HepG2 (cell line): ENCODE measurements around the gene SMURF2.

ENCODE experiments used
- SRSF1 ChIP-seq: fragments of 200-400 bp; formaldehyde crosslinking; optimal IDR thresholded peaks from 2 replicates; pipeline ENCODE3; 2017; ENCODE audit warnings: mild to moderate bottlenecking, low read depth, low read length, moderate library complexity
- ZNF280B ChIP-seq: sonication (generic); formaldehyde crosslinking; IDR thresholded peaks from 2 replicates; pipeline ENCODE4 v1.5.0; 2020; ENCODE audit warnings: missing genetic modification reagents, mild to moderate bottlenecking, borderline replicate concordance
- ZNF292 ChIP-seq: sonication (generic); formaldehyde crosslinking; IDR thresholded peaks from 2 replicates; pipeline ENCODE4 v1.8.1; 2022; ENCODE audit warnings: mild to moderate bottlenecking, low read depth, missing genetic modification reagents, borderline replicate concordance
- TF ChIP-seq, protein P1 (sequence below): sonication (generic); formaldehyde crosslinking; IDR thresholded peaks from 2 replicates; pipeline ENCODE4 v1.4.0; 2020; ENCODE audit warnings: missing genetic modification reagents

GRCh38 chr17:64651889-64652288, 10.2 kb downstream of the SMURF2 start:
- no peak for TF ChIP-seq SRSF1
- no peak for TF ChIP-seq ZNF280B
- TF ChIP-seq, protein P1, sequence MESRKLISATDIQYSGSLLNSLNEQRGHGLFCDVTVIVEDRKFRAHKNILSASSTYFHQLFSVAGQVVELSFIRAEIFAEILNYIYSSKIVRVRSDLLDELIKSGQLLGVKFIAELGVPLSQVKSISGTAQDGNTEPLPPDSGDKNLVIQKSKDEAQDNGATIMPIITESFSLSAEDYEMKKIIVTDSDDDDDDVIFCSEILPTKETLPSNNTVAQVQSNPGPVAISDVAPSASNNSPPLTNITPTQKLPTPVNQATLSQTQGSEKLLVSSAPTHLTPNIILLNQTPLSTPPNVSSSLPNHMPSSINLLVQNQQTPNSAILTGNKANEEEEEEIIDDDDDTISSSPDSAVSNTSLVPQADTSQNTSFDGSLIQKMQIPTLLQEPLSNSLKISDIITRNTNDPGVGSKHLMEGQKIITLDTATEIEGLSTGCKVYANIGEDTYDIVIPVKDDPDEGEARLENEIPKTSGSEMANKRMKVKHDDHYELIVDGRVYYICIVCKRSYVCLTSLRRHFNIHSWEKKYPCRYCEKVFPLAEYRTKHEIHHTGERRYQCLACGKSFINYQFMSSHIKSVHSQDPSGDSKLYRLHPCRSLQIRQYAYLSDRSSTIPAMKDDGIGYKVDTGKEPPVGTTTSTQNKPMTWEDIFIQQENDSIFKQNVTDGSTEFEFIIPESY (CRISPR knock-in tag) = no peak
- no peak for TF ChIP-seq ZNF292 (CRISPR knock-in tag)
